NCI-H524 treated with DMSO at 0.1 percent for 48 hours (cell line): ENCODE data around the gene BRIP1.
"Not testable (repeated sequence)": the region's sequence is repeated elsewhere in the genome, so short reads cannot be mapped to it uniquely, and the experiment has no call there.

ENCODE experiments used
- DNase-seq: peaks from one replicate; lab custom pipeline; 2025; lab: John Stamatoyannopoulos, UW

The BRIP1 gene

DNA sequence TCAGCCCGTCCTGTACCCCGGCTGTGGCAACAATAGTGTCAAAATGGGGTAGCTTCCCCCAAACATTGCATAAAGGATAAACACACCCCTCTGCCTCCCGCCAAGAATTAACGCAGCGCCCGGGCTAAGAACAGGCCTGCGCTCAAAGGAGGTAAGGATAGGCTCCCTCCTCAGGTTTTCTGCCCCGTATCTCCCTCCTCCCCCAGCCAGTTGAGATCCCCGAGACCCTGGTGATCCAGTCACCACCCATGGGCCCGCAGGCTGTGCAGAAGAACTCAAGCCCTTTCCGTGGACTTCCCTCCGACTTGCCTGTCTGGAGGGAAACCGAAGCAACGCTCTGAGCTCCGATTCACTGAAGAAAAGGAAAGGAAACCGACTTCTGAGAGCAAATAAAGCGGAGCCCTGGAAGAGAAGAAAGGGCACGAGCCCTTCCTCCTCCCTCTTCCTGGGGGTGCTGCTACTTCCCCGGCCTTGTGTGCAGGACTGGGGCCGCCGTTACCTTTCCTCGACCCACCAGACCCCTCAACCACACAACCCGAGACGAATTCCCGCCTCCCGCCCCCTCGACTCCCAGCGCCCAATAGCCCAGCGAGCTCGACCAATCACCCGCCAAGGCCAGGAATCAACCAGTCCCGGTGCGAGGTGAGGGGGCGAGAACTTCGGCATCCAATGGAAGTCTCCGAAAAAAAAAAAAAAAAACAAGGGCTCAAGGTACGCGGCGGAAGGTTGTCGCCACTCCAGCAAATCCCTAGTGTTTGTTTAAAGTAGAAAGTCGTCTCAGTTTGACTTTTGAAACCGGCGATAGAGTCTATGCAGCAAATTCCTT is at the start of gene BRIP1:
Gene BRIP1 (minus strand): TSS at position 554 of the 826 bp plus-strand sequence. CDS start 1,989 bp downstream, outside the sequence.
- DNase-seq = peak; percentile 68

DNA sequence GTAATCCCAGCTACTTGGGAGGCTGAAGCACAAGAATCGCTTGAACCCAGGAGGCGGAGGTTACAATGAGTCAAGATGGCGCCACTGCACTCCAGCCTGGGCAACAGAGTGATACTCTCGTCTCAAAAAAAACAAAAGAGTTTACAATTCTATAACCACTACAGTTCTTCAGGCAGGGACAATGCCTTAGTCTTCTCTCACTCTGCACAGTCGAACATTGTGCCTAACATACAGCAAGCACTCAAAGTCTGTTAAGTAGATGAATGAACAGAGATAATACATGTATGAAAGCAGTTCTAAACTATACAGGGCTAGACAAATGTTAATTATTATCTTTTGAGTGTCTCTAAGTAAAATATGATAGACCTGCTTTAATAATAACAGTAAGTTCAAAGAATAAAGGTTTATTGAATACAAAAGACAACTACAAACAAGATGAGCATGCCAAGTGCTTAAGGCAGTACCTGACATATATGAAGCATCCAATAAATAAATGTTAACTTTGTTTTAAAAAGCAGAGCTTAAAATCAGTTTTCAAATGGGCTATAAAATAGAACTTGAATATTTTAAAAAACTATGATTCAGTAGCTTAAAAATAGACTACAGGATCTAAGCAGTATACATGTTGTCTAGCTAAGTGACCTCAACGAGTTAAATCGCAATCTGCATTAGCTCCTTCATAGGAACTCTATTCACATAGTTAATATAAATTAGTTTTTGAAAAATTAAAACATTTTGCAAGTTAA is 45.1 kb upstream of the BRIP1 start:
- no peak for DNase-seq

DNA sequence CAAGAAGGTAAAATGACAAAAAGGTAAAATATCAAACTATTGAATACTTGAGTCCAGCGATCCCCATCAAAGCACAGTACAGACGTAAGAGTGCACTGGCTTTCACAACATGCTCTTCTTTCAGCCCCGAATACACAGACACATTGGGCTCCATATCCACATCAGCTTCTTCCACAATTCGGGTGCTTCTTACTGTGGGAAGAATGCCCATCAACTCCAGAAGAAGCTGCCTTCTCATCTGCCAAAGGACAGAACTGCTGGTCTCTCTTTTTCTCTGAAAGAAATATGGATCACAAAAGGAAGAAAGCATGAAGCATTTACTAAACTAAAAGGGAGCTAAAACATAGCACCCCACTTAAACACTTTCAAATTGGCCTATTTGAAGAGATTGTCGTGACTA is 44.0 kb upstream of the BRIP1 start:
- DNase-seq = no peak

DNA sequence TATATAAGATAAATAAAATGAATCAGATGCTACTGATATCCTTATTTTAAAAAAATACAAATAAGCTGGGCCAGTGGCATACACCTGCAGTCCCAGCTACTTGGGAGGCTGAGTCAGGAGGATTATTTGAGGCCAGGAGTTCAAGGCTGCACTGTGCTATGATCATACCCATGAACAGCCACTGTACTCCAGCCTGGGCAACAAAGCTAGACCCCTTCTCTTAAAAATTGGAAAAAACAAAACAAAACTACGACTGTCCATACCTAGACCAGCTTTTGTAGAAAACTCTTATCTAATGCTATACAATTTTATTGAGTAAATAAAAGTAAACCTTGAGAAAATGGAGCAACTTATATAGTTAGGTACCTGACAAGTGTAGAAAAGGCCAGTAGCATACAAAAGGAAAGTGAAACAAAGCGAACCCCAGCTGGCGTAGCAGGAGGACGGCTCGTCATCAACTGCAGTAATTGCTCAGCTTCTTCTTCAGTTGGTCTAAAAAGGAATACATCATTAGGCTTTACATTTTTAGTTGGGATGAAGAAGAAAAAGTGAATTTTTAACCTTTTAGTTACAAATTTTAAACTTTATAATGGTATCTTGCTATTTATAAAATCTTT is 40.9 kb upstream of the BRIP1 start:
- DNase-seq = no peak

DNA sequence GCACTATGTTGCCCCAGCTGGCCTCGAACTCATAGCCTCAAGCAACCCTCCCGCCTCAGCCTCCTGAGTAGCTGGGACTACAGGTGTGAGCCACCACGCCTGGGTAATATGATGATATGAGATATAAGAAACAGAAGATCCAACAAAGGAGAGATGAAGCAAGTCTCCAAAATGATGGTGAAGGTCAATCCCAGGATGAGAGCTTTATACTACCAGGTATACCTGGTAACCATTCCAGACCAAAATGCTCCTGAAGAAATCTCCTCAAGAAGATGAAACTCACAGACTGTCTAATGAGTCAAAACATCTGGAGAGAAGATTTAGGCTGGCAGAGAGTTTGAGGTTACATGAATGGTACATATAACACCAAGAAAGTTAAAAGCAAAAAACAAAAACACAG is 39.9 kb upstream of the BRIP1 start:
- no peak for DNase-seq

DNA sequence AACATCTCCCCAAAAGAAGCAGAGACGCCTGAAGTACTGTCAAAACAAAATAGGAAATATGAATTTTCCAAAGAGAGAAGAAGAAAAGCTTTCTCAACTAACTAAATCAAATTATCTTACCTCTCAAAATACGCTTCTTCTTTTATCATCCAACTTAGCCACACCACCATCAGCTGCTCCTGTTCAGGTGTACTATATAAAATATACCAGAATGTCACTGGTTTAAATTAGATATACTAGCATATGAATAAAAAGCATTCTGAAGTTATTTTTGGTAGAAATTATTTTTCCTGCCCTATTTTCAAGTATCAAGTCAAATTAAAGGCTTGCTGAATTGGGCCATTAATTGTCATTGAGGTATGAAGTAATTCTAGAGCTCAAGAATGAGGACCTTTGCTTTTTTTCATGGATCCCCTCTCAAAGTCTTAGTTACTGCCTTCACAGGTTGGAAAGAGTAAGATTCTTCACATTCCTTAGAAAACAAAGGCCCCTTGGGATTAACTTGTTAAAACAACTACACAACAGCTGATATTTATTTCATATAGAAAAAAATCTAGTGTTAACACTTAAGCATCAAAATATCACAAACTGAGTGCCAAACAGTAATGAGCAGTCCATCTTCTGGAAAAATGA is 34.3 kb upstream of the BRIP1 start:
- no peak for DNase-seq

DNA sequence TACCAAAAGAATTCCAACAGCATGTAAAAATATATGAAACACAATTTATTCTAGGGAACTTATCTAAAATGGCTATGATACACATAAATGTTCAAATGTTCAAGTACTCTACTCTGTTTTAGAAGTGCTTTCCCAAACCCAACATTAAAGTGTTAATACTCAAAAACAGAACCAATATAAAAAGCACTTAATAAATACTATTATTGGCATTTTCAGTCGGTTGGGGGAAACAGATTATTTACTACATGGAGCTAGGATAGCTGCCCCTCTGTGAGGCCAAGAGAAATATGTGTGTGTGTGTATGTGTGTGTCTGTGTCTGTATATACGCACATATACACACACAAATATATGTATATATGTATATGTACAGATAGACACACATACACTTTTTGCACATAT is 32.1 kb upstream of the BRIP1 start:
- DNase-seq = no peak

DNA sequence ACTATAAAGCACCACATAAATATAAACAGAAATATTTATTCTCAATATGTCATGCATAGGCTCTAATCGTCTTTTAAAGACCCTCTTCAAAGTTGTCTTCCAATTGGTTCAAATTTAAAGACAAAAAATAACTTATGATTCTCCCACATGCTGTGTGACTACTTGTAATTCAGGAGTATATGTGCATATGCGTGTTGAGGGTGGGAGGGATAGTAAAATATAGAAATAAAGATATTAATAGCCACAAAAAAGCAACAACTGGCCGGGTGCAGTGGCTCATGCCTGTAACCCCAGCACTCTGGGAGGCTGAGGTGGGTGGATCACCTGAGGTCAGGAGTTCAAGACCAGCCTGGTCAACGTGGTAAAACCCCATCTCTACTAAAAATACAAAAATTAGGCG is 31.0 kb upstream of the BRIP1 start:
- not testable (repeated sequence) for DNase-seq

DNA sequence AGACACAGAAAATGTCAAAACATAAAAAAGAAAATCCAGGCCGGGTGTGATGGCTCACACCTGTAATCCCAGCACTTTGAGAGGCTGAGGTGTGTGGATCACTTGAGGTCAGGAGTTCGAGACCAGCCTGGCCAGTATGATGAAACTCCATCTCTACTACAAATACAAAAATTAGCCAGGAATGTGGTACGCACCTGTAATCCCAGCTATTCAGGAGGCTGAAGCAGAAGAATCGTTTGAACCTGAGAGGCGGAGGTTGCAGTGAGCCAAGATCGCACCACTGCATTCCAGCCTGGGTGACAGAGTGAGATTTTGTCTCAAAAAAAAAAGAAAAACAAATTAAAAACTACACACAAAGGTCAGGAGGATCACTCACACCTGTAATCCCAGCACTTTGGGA is 24.4 kb upstream of the BRIP1 start:
- DNase-seq = not testable (repeated sequence)

DNA sequence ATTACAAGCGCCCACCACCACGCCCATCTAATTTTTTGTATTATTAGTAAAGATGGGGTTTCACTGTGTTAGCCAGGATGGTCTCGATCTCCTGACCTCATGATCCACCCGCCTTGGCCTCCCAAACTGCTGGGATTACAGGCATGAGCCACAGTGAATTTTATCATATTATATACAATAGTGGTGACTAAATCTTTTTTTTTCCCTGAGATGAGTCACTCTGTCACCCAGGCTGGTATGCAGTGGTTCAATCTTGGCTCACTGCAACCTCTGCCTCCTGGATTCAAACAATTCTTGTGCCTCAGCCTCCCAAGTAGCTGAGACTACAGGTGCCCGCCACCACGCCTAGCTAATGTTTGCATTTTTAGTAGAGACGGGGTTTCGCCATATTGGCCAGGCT is 22.5 kb upstream of the BRIP1 start:
- DNase-seq = not testable (repeated sequence)

DNA sequence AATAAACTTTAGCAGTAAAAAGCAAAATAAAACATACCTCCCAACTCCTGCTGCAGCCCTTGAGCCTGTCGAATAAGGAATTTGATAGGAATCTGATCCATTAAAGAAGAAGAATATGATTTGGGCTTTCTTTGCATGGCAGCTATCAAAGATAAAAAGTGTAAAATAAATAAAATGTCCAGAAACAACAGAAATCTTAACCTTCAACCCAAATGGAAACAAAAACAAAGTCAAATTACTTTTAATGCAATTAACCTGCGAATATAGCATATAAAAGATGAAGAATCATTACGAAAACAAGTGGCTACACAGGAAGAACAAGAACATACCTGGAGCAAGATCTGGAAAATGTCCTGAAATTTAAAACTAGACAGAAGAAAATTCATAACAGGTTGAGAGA is 21.5 kb upstream of the BRIP1 start:
- no peak for DNase-seq

DNA sequence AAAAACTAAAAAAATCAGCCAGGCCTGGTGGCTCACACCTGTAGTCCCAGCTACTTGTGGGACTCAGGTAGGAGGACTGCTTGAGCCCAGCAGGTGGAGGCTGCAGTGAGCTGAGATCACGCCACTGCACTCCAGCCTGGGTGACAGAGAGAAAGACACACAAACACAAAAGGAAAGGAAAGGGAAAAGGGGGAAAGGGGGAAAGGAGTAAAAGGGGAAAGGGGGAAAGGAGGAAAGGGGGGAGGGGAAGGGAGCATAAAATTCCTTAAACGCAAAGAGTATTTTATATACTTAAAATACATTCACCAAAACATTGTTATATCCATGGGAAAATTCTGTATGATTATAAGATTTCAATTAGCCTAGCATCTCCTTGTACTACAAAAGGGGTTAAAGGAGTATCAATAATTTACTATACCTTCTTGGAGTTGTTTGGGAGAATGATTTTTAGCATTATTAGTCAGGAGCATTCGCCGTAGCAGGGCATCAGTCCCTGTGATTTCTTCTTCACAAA is 17.3 kb upstream of the BRIP1 start:
- DNase-seq = no peak

DNA sequence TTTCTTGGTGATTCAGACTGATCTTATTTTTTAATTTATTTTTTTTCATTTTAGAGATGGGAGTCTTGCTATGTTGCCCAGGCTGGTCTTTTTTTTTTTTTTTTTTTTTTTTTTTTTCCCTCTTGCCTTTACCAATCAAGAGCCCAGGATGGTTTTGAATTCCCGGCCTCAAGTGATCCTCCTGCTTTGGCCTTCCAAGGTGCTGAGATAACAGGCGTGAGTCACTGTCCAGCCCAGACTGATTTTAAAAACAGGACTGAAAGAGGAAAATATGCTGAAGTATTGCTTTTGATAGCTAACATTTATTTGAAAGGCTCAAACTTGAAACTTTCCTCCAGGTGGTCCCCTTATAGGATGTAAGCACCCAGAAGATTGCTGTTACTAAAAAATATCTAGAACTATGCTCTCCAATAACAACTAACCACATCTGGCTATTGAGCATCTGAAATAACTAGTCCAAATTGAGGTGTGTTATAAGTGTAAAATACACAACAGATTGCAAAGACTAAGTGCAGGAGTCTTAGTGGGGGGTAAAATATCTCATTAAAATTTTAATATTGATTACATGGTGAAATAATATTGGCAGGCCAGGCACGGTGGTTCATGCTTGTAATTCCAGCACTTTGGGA is 15.8 kb upstream of the BRIP1 start:
- DNase-seq = no peak

DNA sequence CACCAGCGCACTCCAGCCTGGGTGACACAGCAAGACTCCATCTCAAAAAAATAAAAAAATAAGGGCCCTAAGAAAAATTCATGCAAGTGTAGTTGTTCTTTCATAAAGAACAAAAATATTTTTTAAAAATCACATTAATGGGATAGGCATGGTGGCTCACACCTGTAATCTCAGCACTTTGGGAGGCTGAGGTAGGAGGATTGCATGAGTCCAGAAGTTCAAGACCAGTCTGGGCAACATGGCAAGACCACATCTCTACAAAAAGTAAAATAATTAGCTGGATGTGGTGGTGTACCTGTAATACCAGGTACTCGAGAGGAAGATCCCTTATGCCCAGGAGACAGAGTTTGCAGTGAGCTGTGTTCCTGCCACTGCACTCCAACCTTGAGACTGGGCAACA is 15.2 kb upstream of the BRIP1 start:
- no peak for DNase-seq

DNA sequence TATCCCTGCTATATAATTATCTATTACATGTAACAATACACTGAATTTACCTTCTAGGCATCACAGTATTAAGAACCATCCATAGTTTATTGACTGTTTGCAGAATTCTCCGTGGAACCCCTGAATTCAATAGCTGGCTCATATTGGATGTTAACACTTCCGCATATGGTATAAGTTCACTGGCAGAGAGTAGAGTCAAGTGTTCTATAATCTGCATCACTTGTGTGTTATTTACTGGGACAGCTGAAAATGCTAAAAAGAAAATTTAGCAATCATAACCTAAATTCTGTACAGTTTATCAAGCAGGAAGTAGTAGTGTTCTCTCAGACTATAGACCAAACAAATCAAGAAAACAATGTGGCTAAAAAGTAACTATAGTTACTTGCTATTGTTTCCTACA is 14.5 kb upstream of the BRIP1 start:
- DNase-seq = no peak

DNA sequence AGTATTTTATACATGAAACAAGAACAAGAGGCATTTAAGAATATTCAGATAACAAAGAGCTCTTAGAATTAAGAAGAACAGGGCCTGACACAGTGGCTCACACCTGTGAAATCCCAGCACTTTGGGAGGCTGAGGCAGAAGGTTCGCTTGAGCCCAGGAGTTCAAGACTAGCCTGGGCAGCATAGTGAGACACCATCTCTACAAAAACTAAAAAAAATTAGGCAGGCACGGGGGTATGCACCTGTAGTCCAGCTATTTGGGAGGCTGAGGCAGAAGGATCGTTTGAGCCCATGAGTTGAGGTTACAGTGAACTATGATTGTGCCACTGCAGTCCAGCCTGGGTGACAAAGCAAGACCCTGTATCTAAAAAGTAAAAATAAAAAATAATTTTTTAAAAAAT is 12.5 kb upstream of the BRIP1 start:
- DNase-seq = no peak

DNA sequence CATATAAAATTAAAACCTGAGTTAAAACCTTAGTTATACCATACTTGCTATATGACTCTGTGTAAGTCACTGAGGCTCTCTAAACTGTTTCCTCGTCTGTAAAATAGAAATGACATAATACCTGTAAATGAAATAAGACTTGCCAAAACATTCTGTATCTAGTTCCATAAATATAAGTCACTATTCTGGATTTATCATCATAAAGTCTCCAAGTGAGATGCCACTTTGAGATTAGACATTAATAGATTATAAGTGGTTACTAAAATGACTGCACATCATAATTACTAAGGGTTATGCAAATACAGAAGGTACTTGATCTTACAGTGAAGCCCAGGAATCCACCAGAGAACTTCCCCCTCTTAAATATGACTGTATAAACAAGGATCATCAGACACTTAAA is 12.0 kb upstream of the BRIP1 start:
- no peak for DNase-seq

DNA sequence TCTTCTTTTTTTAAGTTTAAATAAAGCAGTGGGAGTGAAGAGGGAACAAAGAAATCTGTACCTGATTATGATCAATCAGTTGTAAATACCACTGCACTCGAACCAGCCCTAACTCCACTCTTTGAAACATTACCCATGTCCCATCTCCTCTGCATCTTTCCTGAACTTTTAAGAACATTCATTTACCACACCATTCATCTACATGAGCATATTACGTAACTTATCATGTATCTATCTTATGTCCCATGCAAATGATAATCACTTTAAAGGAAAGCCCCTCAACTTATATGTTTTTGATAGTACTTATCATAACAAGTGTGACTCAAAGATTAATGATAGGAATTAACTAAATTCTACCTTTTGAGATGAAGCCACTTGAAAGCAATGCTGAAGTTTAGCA is 10.7 kb upstream of the BRIP1 start:
- DNase-seq = no peak

DNA sequence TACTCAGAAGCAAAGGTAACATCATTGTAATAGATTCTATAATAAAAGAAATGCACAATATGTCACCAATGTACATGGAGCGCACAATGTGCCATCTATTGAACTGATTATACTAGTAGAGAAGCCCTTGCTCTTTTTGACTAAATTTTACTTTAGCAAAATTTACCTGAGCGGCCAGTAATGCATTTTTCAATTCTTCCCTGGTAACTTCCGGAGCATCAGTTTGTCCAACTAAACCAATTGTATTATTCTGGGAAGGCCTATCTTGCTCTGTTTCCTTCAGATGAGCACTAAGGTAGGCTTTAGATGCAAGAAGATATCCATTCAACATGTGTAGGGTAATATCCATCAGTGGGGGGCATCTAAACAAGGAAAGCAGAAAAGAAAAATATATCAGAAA is 8.8 kb upstream of the BRIP1 start:
- DNase-seq = no peak

DNA sequence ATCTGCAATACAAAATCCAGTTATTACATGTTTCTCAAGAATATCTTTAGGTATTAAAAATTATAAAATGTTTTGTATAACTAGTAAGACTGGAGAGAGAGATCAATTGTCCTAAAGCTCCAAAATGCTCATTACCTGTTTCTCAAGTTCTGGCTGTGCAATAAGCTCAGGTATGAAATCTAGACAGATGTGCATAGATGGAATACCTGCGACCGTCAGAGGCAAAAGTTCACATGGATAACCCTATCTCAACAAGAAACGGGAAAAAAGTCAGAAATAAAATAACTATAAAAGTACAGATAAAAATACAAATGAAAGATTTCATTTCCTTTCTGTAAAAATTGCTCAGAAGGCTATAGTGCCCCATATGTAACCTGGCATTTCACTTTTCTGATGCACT is 5.8 kb upstream of the BRIP1 start:
- no peak for DNase-seq

DNA sequence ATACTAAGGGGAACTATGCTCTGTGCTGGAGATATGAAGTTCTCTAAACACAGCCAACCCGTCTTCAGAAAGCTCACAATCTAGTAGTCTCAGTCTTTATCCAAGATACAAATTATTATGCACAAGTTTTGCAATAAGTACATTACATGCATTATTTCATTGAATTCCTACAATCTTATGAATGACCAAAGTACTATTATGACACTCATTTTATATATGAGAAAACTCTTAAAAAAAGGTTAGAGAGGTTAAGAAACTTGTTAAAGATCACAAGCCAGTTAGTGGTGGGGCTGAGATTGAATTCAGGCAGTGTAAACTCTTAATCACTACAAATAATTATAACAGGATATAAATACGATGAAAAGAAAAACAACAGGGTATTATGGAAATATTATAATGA is 4.7 kb upstream of the BRIP1 start:
- DNase-seq = no peak

DNA sequence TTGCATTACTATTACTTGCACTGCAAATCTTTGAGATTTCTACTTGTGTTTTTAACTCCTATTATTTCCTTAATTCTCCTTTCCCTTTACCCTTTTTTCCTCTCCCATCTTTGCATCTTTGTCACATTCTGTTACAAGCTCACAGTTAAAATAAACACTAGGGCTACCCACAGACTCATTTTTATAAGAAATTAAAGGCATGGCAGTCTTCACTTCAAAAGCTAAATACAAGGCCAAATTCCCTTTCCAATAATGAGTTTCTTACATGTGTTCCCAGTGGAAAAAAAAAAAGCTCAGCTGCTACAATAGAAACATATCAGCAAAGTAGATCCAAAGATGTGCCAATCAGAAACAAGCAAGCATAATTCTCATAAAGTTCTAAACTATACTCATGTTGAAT is 3.7 kb upstream of the BRIP1 start:
- no peak for DNase-seq
